Neural cell (in vitro differentiated cells): ENCODE results near the gene MARK2.

ENCODE experiments used
- EP300 ChIP-seq: fragments of 450-650 bp; conservative IDR thresholded peaks from 2 replicates; pipeline ENCODE4 v1.6.1; 2014; ENCODE audit warnings: antibody characterized with exemption, mild to moderate bottlenecking, moderate library complexity; ENCODE audit not compliant: poor library complexity, severe bottlenecking
- EZH2 ChIP-seq: fragments of 200-600, 300-800 bp; shearing (Covaris generic), sonication (generic); IDR thresholded peaks from 2 replicates; pipeline ENCODE4 v1.6.1; 2014; ENCODE audit warnings: antibody characterized with exemption, low read length, borderline replicate concordance, mild to moderate bottlenecking; ENCODE audit not compliant: insufficient read depth, poor library complexity, severe bottlenecking
- POLR2AphosphoS5 ChIP-seq: IDR thresholded peaks from 2 replicates; pipeline ENCODE4 v1.6.1; 2012
- RAD21 ChIP-seq: fragments of 450-650 bp; conservative IDR thresholded peaks from 2 replicates; pipeline ENCODE4 v1.6.1; 2014; ENCODE audit warnings: antibody characterized with exemption, mild to moderate bottlenecking, moderate library complexity
- SMC3 ChIP-seq: fragments of 450-650 bp; conservative IDR thresholded peaks from 2 replicates; pipeline ENCODE4 v1.6.1; 2014; ENCODE audit warnings: antibody characterized with exemption, mild to moderate bottlenecking, moderate library complexity; ENCODE audit not compliant: poor library complexity
- TF ChIP-seq, protein P1 (sequence below): fragments of 450-650 bp; IDR thresholded peaks from 2 replicates; pipeline ENCODE4 v1.5.1; 2014; ENCODE audit warnings: antibody characterized with exemption, mild to moderate bottlenecking, moderate library complexity; ENCODE audit not compliant: poor library complexity, severe bottlenecking

DNA sequence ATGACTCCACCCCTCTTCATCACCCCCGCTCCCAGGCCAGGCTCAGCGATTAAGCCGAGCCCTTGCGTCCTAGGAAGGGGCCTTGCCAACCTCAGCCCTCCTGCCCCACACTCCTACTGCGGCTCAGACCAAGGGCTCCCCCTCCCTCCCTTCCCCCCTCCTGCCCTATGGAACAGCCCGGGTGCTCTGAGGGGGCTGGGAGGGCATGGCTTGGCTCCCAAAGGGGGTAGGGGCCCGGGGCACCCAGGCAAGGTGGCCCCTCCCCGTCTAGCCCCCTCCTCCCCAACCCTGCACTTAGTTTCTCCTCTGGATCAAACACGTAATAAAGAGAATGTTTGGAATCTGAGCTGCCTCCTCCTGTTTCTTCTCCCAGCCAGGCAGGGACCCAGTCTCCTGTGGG lies 71.8 kb downstream of the MARK2 start:
- TF ChIP-seq, protein P1, sequence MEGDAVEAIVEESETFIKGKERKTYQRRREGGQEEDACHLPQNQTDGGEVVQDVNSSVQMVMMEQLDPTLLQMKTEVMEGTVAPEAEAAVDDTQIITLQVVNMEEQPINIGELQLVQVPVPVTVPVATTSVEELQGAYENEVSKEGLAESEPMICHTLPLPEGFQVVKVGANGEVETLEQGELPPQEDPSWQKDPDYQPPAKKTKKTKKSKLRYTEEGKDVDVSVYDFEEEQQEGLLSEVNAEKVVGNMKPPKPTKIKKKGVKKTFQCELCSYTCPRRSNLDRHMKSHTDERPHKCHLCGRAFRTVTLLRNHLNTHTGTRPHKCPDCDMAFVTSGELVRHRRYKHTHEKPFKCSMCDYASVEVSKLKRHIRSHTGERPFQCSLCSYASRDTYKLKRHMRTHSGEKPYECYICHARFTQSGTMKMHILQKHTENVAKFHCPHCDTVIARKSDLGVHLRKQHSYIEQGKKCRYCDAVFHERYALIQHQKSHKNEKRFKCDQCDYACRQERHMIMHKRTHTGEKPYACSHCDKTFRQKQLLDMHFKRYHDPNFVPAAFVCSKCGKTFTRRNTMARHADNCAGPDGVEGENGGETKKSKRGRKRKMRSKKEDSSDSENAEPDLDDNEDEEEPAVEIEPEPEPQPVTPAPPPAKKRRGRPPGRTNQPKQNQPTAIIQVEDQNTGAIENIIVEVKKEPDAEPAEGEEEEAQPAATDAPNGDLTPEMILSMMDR, result no peak
- TF ChIP-seq EZH2, result no peak
- no peak for TF ChIP-seq SMC3
- no peak for TF ChIP-seq POLR2AphosphoS5
- no peak for TF ChIP-seq RAD21
- TF ChIP-seq EP300, result no peak
